Upper lobe of left lung (tissue), 6 donors: ENCODE measurements around the gene EMILIN1. TPM values are rescaled to one million over a fixed set of nuclear protein-coding genes. Genes with fewer than 3 reads are reported as not detected.

Source experiments
- ATAC-seq, 2 donors: fragments of 200-7000 bp; cut with Tn5 transposase; one replicate each; pipeline ENCODE4 v1.9.1; 2022; ENCODE audit warnings: mild to moderate bottlenecking in 2 of 2, moderate library complexity in 2 of 2; ENCODE audit not compliant: low FRiP score in 2 of 2
- DNase-seq, 2 donors: peaks; one replicate each; pipeline ENCODE4 v3.0.0-alpha.2; 2019 to 2020
- H3K27ac ChIP-seq, 4 donors: fragments of 200-600 bp; sonication (generic); one replicate each; pipeline ENCODE4 v1.5.1; 2016 to 2019
- H3K27me3 ChIP-seq, 4 donors: fragments of 200-600 bp; sonication (generic); one replicate each; pipeline ENCODE4 v1.5.1; 2017 to 2019
- H3K36me3 ChIP-seq, 4 donors: fragments of 200-600 bp; sonication (generic); one replicate each; pipeline ENCODE4 v1.5.1; 2016 to 2019
- H3K4me1 ChIP-seq, 4 donors: fragments of 200-600 bp; sonication (generic); one replicate each; pipeline ENCODE4 v1.5.1; 2018 to 2019
- H3K4me3 ChIP-seq, 4 donors: fragments of 200-600 bp; sonication (generic); one replicate each; pipeline ENCODE4 v1.5.1; 2017 to 2019; ENCODE audit warnings: mild to moderate bottlenecking in 2 of 4, moderate library complexity in 1 of 4
- H3K9me3 ChIP-seq, 4 donors: fragments of 200-600 bp; sonication (generic); one replicate each; pipeline ENCODE4 v1.5.1; 2018 to 2019
- CTCF ChIP-seq, 6 experiments: fragments of 450-650 bp in 4 of 6; fragments of 200-600 bp in 2 of 6; sonication (generic) in 2 of 6; IDR thresholded peaks; one replicate each; pipeline ENCODE4 v1.5.1; 2016 to 2019; ENCODE audit warnings: antibody characterized with exemption in 6 of 6
- EP300 ChIP-seq, 4 donors: sonication (generic); formaldehyde crosslinking; IDR thresholded peaks; one replicate each; pipeline ENCODE4 v1.5.1; 2017; ENCODE audit warnings: antibody characterized with exemption in 4 of 4, control low read depth in 2 of 4
- POLR2A ChIP-seq, 4 donors: fragments of 450-650 bp; IDR thresholded peaks; one replicate each; pipeline ENCODE4 v1.5.1; 2016 to 2017; ENCODE audit warnings: antibody characterized with exemption in 4 of 4, mild to moderate bottlenecking in 2 of 4
- POLR2AphosphoS5 ChIP-seq, 2 donors: sonication (generic); formaldehyde crosslinking; IDR thresholded peaks; one replicate each; pipeline ENCODE4 v1.5.1; 2017; ENCODE audit warnings: antibody characterized with exemption in 2 of 2
- WGBS, 2 donors: methylation state at CpG; one replicate each; pipeline ENCODE4 v1.1.5; 2017 to 2018; 5-methylcytosine and 5-hydroxymethylcytosine counted together
- total RNA-seq, 6 donors: library from RNA; depleted of rRNA in 4 of 6; stranded (reverse); fragments of >200 nt in 4 of 6; gene quantifications; one replicate each; pipeline versions ENCODE4 v1.1.0 to v1.2.1, GENCODE V29; 2016 to 2021
- donor health status: DM: no; HTN: no; CAD: no; lungs with moderate emphysema.
- donor health status: DM: no; HTN: yes; CAD: no; lungs with severe emphysema.

The EMILIN1 gene
- total RNA-seq, 6 donors from 2014 or later = 20.7 to 158 (median 49.0) TPM

GRCh38 chr2:27133905-27134780, 55.7 kb downstream of the EMILIN1 start, which contains the start of gene PREB:
Gene PREB, minus strand, starts transcription at chr2:27134636. Its CDS starts 215 bp downstream, at chr2:27134421.
- Histone ChIP-seq H3K27me3 (no peaks in the 10 kb centered on the region), H3K4me3 (peak within 1 kb of the TSS; percentile 86 to 100 (median 92)), H3K27ac (peak within 1 kb of the TSS; percentile 83 to 96 (median 89)), H3K9me3 (no peaks in the 10 kb centered on the region), H3K4me1 (peaks cover 9 to 22% (median 13%) of the 10 kb centered on the region in 4 donors), H3K36me3 (peaks cover 0 to 36% (median 28%) of the 10 kb centered on the region in 4 donors)
- TF ChIP-seq POLR2A (IDR thresholded peaks at IDR 0.05) (peak in 3 of 4 donors; percentile 62 to 95 (median 80)), EP300 (IDR thresholded peaks at IDR 0.05) (no peak), POLR2AphosphoS5 (IDR thresholded peaks at IDR 0.05) (peak; percentile 90 to 94), CTCF (IDR thresholded peaks at IDR 0.05) (peak in 1 of 6 experiments; percentile 32)
- peak; percentile 96 to 100 for DNase-seq
- WGBS, 2 donors = 0% methylated on average over 2 to 49 of the region's 86 CpGs
- peak; percentile 94 to 97 for ATAC-seq

- WGBS, 2 donors = 56 to 92% methylated on average over 14 to 33 of the region's 33 CpGs
- peak overlapping the region in 3 of 4 donors; percentile 85 to 96 (median 93) for H3K27ac ChIP-seq
- TF ChIP-seq POLR2AphosphoS5 (IDR thresholded peaks at IDR 0.05) (no peak), POLR2A (IDR thresholded peaks at IDR 0.05) (peak in 1 of 4 donors; percentile 4)
Observed at GRCh38 chr2:27134781-27135477, 56.5 kb downstream of the EMILIN1 start.

GRCh38 chr2:27135478-27135955, 57.1 kb downstream of the EMILIN1 start:
- Histone ChIP-seq H3K36me3 (peaks cover 0 to 24% (median 21%) of the 10 kb centered on the region in 4 donors), H3K27ac (no peak overlapping the region), H3K4me1 (peaks cover 9 to 22% (median 13%) of the 10 kb centered on the region in 4 donors), H3K9me3 (no peaks in the 10 kb centered on the region), H3K27me3 (no peaks in the 10 kb centered on the region), H3K4me3 (no peak overlapping the region)
- 75 to 91% methylated on average over 11 of the region's 12 CpGs for WGBS, 2 donors
- TF ChIP-seq POLR2A (IDR thresholded peaks at IDR 0.05) (no peak), POLR2AphosphoS5 (IDR thresholded peaks at IDR 0.05) (no peak), CTCF (IDR thresholded peaks at IDR 0.05) (no peak), EP300 (IDR thresholded peaks at IDR 0.05) (no peak)
- DNase-seq = no peak
- no peak for ATAC-seq

More at GRCh38 chr2:27134781-27135477, 56.5 kb downstream of the EMILIN1 start:
- Histone ChIP-seq H3K36me3 (peaks cover 0 to 30% (median 25%) of the 10 kb centered on the region in 4 donors), H3K27me3 (no peaks in the 10 kb centered on the region), H3K4me3 (peak overlapping the region in 3 of 4 donors; percentile 86 to 100 (median 87)), H3K9me3 (no peaks in the 10 kb centered on the region), H3K4me1 (peaks cover 9 to 22% (median 13%) of the 10 kb centered on the region in 4 donors)
- ATAC-seq (no peak), DNase-seq (no peak)

Other genes with a start within 250 kb of the EMILIN1 start
- not detected for gene DPYSL5, start 230.5 kb upstream of the EMILIN1 start, total RNA-seq
- gene MAPRE3, start 108.0 kb upstream of the EMILIN1 start, total RNA-seq = 10 to 100 TPM; 13.5 to 61.8 (median 20.1) TPM
- gene TMEM214, start 45.6 kb upstream of the EMILIN1 start, total RNA-seq = 100 to 1,000 TPM in 1 of 6 donors, 10 to 100 TPM in 5; 42.5 to 176 (median 62.0) TPM
- gene AGBL5, start 26.9 kb upstream of the EMILIN1 start, total RNA-seq = 10 to 100 TPM in 5 of 6 donors, 1 to 10 TPM in 1; 7.8 to 17.6 (median 14.3) TPM
- 100 to 1,000 TPM in 5 of 6 donors, 10 to 100 TPM in 1; 90.4 to 265 (median 176) TPM for gene OST4, start 7.0 kb upstream of the EMILIN1 start, total RNA-seq
- 10 to 100 TPM in 1 of 6 donors, 1 to 10 TPM in 5; 2.4 to 10.4 (median 6.3) TPM for gene KHK, start 8.2 kb downstream of the EMILIN1 start, total RNA-seq
- 1 to 10 TPM in 2 of 6 donors, under 1 TPM in 1, not detected in 3; 0.79 to 1.2 (median 1.0) TPM for gene CGREF1, start 40.5 kb downstream of the EMILIN1 start, total RNA-seq
- under 1 TPM in 3 of 6 donors, not detected in 3; 0.10 to 0.30 (median 0.11) TPM for gene ABHD1, start 45.2 kb downstream of the EMILIN1 start, total RNA-seq
- gene PREB, start 56.0 kb downstream of the EMILIN1 start, total RNA-seq = 100 to 1,000 TPM in 1 of 6 donors, 10 to 100 TPM in 5; 45.7 to 102 (median 66.0) TPM
- not detected for gene PRR30, start 60.8 kb downstream of the EMILIN1 start, total RNA-seq
- gene TCF23, start 70.4 kb downstream of the EMILIN1 start, total RNA-seq = under 1 TPM in 2 of 6 donors, not detected in 4; 0.13 to 0.20 TPM
- gene ATRAID, start 133.4 kb downstream of the EMILIN1 start, total RNA-seq = 100 to 1,000 TPM in 4 of 6 donors, 10 to 100 TPM in 2; 53.4 to 126 (median 112) TPM
- gene SLC5A6, start 133.7 kb downstream of the EMILIN1 start, total RNA-seq = 10 to 100 TPM; 13.6 to 29.6 (median 21.0) TPM
- gene CAD, start 138.8 kb downstream of the EMILIN1 start, total RNA-seq = 10 to 100 TPM; 19.8 to 66.0 (median 33.5) TPM
- gene SLC30A3, start 184.4 kb downstream of the EMILIN1 start, total RNA-seq = 1 to 10 TPM in 4 of 6 donors, under 1 TPM in 2; 0.20 to 2.3 (median 1.2) TPM
- gene DNAJC5G, start 196.8 kb downstream of the EMILIN1 start, total RNA-seq = not detected
- gene TRIM54, start 203.8 kb downstream of the EMILIN1 start, total RNA-seq = under 1 TPM in 1 of 6 donors, not detected in 5; 0.49 TPM
- gene UCN, start 229.8 kb downstream of the EMILIN1 start, total RNA-seq = 10 to 100 TPM in 2 of 6 donors, 1 to 10 TPM in 4; 2.6 to 81.7 (median 4.6) TPM
- gene MPV17, start 244.5 kb downstream of the EMILIN1 start, total RNA-seq = 10 to 100 TPM; 51.2 to 99.3 (median 75.9) TPM